H1 (cell line): ENCODE data around the gene PABPN1.
A peak's percentile ranks its signal among the peaks of the same experiment; 100 is the strongest.

Source experiments
- CHD1 ChIP-seq: IDR thresholded peaks from 2 replicates; pipeline ENCODE4 v1.6.1; 2012; ENCODE audit warnings: low read depth, low read length, improper control_type of control experiment
- CHD2 ChIP-seq: IDR thresholded peaks from 2 replicates; pipeline ENCODE4 v1.6.1; 2012; ENCODE audit warnings: low read length, improper control_type of control experiment
- CTCF ChIP-seq, 3 experiments: IDR thresholded peaks; 1 replicate in 2 of 3; 2 replicates in 1 of 3; pipeline versions ENCODE4 v1.5.1 to v1.6.1; 2011; ENCODE audit warnings: low read length in 3 of 3, mild to moderate bottlenecking in 3 of 3, inconsistent platforms in 2 of 3, low read depth in 1 of 3, moderate library complexity in 1 of 3; ENCODE audit not compliant: insufficient read depth in 1 of 3; ENCODE audit errors: control extremely low read depth in 1 of 3
- EP300 ChIP-seq, 2 experiments: IDR thresholded peaks; 1 replicate in 1 of 2; 2 replicates in 1 of 2; pipeline ENCODE4 v1.6.1; 2011 to 2012; ENCODE audit warnings: low read depth in 2 of 2, low read length in 2 of 2, mild to moderate bottlenecking in 2 of 2, borderline replicate concordance in 1 of 2, inconsistent platforms in 1 of 2, moderate library complexity in 1 of 2
- NRF1 ChIP-seq: IDR thresholded peaks from 2 replicates; pipeline ENCODE4 v1.6.1; 2011; ENCODE audit warnings: mild to moderate bottlenecking, low read depth, low read length, improper control_type of control experiment
- POLR2A ChIP-seq, 2 experiments: IDR thresholded peaks; 1 replicate in 1 of 2; 2 replicates in 1 of 2; pipeline ENCODE4 v1.6.1; 2011; ENCODE audit warnings: low read depth in 2 of 2, low read length in 2 of 2, mild to moderate bottlenecking in 2 of 2; ENCODE audit errors: control extremely low read depth in 1 of 2
- RFX5 ChIP-seq: IDR thresholded peaks from 2 replicates; pipeline ENCODE4 v1.6.1; 2011; ENCODE audit warnings: low read depth, low read length, improper control_type of control experiment, borderline replicate concordance
- SIN3A ChIP-seq, 2 experiments: IDR thresholded peaks in 1 of 2; conservative IDR thresholded peaks in 1 of 2; 2 replicates each; pipeline ENCODE4 v1.6.1; 2011 to 2012; ENCODE audit warnings: low read length in 2 of 2, improper control_type of control experiment in 1 of 2, low read depth in 1 of 2, mild to moderate bottlenecking in 1 of 2
- TAF1 ChIP-seq: IDR thresholded peaks from 2 replicates; pipeline ENCODE4 v1.6.1; 2011; ENCODE audit warnings: mild to moderate bottlenecking, low read depth, low read length
- USF2 ChIP-seq: IDR thresholded peaks from 2 replicates; pipeline ENCODE4 v1.6.1; 2011; ENCODE audit warnings: low read length, improper control_type of control experiment
- YY1 ChIP-seq: IDR thresholded peaks from 2 replicates; pipeline ENCODE4 v1.6.1; 2011; ENCODE audit warnings: low read depth, mild to moderate bottlenecking, low read length

- TF ChIP-seq TAF1 (0 out of 2 replicates have a peak, but pooled peaks have one; percentile 20), CTCF (IDR thresholded peaks at IDR 0.05; ENCODE audit: control extremely low read depth in 1 of 3, insufficient read depth in 1 of 3, low read depth in 1 of 3, low read length in 3 of 3) (no peak), YY1 (no peak), RFX5 (no peak), NRF1 (no peak), CHD1 (no peak), USF2 (no peak), EP300 (IDR thresholded peaks at IDR 0.05; ENCODE audit: borderline replicate concordance in 1 of 2, low read depth in 2 of 2, low read length in 2 of 2) (no peak; a peak in 1 of 3 replicates), SIN3A (conservative IDR thresholded peaks at IDR 0.05 in 1 of 2, IDR thresholded peaks at IDR 0.05 in 1 of 2; ENCODE audit: low read depth in 1 of 2, low read length in 2 of 2) (0 out of 4 replicates have a peak, but pooled peaks of 1 of the 2 experiments have one; percentile 66), POLR2A (IDR thresholded peaks at IDR 0.05; ENCODE audit: control extremely low read depth in 1 of 2, low read depth in 2 of 2, low read length in 2 of 2) (peak in 1 of 2 experiments; percentile 44; a peak in 1 of 3 replicates), CHD2 (0 out of 2 replicates have a peak, but pooled peaks have one; percentile 39)
Measured at GRCh38 chr14:23364164-23365035, 43.1 kb downstream of the PABPN1 start.
